Measurements from ENCODE around the gene RBMS3.

Gene RBMS3

DNA sequence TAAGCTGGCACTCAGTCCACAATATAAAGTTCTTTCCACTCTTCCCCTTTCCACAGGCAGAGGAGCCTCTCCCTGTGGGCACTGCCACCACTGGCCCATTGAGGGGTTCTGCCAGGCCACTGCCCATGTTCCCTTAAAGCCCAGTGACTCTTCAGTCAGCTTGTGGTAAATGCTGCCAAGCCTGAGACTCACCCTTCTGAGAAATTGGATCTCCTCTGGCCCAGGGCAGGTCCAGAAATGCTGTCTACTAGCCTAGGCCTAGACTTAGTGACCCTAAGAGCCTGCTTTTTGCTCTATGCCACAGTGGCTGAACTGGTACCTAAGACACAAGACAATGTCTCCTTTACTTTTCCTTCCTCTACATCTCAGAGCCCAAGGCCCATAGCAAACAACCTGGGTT is 295.8 kb downstream of the RBMS3 start:
- DNase-seq (ENCODE audit: low read depth in 2 of 2): no peak

DNA sequence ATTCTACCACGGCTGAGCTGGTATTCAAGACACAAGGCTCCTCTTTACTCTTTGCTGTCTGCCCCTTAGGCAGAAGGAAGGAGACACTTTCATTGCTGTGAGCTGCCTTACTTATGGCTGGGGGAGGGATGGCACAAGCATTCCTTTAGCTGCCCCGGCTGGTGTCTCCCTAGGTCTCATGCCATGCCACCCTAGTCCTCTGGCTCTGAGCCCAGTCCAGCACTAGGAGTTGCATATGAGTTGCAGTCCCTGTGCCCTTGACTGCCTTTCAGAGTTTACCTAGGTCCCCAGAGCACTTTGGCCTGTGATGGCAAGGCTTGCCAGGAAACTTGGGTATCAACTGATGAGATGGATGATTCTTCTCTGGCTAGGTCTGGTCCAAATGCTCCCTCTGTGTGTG is 296.4 kb downstream of the RBMS3 start:
- DNase-seq (ENCODE audit: low read depth in 2 of 2): no peak

DNA sequence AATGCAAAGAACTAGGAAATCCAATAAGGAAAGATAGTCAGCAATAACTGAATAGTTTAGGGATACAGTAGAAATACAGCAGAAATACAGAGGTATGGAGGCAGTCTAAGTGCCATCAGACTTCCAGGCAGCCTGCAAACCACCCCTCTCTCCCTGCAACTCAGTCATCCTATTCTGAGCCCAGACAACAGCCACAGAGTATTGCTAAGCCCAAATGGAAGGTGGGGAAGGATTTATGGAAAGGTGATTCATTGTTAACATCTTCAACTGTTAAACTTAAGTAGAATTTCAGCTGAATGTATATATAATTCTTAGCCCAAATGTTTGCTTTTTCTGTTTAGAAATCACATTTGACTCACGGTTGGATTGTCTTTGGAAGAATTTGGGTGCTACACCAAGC is 300.4 kb downstream of the RBMS3 start:
- no peak for DNase-seq (ENCODE audit: low read depth in 2 of 2)

DNA sequence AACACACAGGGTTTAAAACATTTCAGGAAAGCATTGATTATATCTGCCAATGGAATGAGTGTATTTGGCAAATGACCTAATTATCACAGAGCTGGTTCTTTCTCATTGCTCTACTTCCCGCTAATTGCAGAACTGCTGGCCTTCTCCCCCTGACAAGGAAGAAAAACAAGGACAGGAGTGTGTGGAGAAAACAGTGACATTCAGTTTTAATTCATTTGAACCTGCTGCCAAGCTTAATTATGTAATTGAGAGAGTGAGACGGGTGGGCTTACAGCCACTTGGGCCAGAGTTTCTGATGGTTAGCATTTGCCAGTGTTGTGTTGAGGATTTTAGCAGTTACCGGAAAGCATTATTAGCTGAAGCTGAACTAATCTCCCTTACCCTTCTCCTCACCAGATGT is 301.4 kb downstream of the RBMS3 start:
- DNase-seq (ENCODE audit: low read depth in 2 of 2): no peak

DNA sequence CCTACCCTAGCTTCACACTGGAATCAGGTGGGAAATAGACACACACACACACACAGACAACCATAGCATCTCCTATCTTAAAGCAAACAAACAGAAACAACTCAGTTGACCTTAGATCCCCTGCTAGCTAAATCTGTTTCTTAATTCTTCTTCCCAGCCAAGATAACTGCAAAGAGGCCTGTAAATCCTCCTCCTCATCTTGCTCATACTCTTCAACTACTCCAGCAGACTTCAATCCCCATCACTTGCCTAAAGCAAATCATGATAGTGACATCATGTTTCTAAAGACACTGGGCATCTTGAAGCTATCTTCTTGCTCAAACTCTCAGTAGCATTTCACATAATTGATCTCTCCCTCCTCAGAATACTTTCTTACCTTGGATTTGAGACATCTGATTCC is 303.0 kb downstream of the RBMS3 start:
- no peak for DNase-seq (ENCODE audit: low read depth in 2 of 2)

DNA sequence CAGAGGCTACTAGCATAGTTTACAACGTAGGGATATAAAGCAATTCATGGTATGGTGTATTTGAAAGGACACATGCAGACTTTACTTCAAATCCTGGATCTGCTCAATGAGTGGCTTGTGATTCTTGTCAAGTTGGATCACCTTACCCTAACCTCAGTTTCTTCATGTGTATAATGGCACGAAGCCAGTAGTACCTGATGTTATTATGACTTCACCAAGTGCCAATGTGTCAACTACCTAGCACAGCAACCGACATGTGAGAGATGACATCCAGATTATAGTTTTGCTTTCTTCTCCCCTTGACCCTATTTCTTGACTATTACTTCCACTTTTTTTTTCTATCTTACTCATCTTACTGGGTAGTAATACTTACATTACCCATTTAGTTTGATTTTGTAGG is 304.5 kb downstream of the RBMS3 start:
- no peak for DNase-seq (ENCODE audit: low read depth in 2 of 2)

DNA sequence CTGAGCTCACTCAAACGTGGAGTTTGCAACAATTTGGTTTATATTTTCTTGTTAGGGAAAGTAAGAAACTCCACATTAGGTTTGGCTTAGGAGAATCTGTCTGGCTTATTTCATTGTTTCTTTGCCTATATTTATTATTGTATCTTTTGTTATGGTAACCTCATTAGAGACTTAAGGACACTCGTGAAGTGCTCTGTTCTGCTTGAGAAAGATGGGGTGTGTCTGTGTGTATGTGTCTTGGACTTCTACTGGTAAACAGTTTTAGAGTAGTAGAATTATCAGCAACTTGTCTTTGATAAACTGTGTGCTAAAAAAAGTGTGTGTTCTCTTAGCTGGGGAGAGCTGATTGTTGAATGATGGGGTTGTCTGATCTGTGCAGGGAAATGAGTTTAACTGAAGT is 306.5 kb downstream of the RBMS3 start:
- no peak for DNase-seq (ENCODE audit: low read depth in 2 of 2)

DNA sequence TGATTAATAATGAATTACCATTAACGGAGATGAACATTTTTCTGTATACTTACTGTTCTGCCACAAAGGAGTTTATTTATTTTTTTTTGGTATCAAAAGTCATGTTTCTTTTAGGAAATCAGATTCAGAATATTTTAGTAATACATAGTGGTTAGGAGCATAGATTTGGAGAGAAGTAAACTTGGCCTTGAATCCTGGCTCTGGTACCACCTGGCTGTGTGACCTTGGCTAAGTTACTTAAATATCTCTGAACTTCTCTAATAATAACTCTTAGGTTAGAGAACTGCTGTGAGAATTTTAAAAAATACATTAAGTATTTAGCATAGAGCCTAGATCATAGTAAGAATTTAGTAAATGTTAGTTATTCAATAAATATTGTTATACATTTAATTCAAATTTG is 309.1 kb downstream of the RBMS3 start:
- DNase-seq (ENCODE audit: low read depth in 2 of 2): no peak

DNA sequence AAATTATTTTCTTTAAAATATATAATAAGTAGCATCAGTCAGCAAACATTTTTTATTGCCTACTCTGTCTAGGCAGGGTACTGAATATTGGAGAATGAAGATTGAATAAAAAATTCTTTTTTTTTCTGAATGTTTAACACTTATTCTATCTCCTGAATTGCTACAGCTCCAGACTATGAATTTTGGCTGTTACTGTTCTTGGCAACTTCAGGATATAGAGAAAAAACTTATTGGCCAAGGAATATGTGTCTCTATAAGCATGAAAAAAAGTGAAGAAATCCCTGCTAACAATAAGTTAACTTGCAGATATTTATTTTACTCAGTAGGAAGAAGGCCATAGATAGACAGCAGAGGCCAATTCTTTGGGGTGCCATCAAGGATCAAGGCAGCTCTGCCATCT is 309.6 kb downstream of the RBMS3 start:
- DNase-seq (ENCODE audit: low read depth in 2 of 2): no peak

DNA sequence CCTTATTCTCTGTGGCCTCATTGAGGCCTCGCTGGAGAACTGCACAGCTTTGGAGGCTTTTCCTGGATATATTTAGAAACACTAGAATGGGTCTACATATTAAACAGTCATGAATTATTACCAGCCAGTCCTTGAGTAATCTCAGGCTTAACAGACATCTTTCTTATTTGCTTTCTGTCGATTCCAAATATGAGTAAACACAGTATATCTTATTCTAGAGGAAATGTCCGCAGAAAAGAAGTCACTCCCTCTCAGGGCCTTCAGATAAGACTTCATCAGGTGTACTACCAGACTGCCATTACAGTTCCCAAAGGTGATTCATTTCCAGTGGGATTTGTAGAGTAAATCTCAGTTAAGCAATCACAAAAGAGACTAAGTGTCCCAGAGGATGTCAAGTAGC is 310.7 kb downstream of the RBMS3 start:
- no peak for DNase-seq (ENCODE audit: low read depth in 2 of 2)

DNA sequence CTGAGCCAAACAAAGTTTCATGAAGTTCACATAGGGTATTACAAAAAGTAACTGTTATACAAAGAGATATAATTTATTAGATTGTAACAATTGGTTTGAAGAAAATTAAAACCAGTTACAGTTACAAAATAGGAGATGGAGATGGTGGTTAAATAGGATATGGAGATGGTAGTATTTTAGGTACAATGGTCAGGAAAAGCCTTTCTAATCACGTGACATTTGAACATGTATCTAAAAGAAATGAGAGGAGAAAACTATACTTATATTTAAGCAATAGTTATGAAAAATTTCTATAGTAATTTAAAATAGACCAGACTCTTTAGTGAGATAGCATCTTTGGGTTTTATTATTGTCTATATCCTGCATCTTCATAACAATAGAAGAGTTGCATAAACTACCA is 312.9 kb downstream of the RBMS3 start:
- DNase-seq (ENCODE audit: low read depth in 2 of 2): no peak

DNA sequence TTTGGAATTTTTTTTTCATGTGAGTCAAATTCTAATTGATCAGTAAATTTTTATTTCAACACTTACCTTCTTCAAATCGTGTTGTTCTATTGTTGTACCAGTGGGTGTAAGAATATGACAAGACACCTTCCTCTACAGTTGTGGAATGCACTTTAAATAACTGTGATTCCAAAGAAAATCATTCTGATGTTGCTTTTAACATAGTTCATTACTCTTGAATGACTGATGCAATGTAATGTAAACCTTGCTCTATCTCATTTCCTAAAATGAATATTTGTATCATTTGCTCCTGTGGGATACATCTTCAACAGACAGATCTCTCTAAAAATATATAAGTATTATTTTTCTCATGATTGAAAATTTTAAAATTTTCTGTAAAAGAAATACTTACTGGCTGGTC is 313.4 kb downstream of the RBMS3 start:
- no peak for DNase-seq (ENCODE audit: low read depth in 2 of 2)

DNA sequence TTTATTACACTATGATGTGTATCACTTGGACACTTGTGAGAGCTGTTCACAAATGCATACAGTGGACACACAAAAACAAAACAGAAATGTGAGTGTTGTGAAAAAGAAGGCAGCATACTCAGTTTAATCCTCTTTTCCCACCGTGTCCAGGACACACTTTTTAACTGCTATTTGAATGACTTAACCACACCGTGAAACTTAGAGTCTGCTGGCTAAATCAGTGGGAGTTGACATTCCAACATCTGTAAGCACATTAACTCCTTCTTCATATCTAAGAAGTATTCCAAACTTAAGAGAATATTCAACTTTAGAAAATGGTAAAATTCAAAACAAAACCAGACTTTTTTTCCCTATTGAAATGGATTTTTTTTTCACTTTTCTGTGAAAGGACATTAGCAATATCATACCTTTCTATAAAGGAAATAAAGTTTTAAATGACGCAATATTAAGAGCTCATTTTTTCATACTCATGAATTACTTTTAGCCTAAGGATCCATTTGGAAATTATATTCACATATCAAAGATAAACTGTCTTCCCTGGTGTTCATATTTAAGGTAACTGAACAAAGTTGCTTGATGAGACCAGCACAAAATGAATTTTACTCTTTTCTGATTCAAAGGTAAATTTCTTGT is 316.6 kb downstream of the RBMS3 start:
- no peak for DNase-seq (ENCODE audit: low read depth in 2 of 2)

DNA sequence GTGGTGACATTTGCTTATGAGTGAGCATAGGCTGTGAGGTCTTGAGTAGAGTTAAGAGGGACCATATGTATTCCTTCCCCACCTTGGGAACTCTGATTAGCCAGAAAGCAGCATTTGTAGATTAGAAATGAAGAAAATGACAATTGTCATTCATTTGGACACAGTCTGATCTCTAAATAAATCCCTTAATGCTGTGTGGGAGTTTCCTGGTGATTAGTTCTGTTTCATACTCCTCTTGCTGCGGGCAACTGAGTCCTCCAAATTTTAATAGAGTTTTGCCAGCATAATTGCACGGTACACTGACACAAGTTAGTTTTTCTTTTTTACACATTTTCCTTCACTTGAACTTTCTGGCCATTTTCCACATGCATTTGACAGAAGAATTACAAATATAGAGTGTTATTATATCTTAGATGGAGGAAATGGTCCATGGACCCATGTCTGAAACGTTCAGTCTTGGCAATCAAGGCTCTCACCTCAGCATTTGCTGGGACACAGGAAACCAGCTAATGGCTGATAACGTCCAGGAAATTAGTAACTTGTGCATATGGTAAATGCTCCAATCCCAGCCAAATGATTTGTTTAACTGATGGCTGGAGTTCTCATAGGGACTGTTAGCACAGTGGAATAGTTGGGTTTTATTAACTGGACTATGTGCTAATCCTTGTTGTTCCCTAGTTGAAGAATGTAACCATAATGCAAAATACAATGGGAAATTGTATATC is 321.2 kb downstream of the RBMS3 start:
- DNase-seq (ENCODE audit: low read depth in 2 of 2): no peak

DNA sequence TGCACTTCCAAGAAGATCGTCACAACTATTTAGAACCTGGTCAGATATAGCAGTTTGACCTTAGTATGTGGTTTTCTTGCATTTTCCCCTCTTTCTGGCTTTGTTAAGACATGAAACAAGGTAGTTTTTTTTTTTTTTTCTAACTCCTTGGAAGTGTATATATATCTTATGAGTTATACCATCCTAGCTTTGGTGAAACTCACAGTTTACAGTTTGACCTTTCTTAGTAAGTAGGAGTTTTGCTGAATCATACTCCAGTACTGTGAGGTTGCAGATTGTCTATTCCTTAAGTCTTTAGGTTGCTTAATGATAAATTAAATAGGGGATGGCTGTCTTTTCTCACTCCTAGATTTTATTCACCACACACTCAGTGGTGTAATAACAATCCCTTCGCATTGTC is 325.0 kb downstream of the RBMS3 start:
- no peak for DNase-seq (ENCODE audit: low read depth in 2 of 2)

DNA sequence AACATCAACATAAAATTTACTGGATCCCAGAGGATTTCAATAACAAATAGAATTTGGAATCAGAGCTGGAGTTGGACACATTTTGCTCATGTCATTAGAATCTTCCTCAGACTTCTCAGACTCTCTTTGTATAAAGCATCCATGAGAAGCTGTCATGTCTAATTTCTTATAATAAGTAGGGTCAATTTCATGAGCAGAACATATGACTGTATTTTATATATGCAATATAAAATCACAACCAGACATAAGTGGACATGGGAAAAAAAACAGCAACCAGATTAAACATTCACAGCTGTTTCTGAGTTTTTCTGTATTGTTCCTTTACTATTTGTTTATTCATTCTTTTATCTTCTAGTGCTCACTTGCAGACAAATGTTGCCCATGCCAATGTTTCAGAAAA is 325.5 kb downstream of the RBMS3 start:
- no peak for DNase-seq (ENCODE audit: low read depth in 2 of 2)

DNA sequence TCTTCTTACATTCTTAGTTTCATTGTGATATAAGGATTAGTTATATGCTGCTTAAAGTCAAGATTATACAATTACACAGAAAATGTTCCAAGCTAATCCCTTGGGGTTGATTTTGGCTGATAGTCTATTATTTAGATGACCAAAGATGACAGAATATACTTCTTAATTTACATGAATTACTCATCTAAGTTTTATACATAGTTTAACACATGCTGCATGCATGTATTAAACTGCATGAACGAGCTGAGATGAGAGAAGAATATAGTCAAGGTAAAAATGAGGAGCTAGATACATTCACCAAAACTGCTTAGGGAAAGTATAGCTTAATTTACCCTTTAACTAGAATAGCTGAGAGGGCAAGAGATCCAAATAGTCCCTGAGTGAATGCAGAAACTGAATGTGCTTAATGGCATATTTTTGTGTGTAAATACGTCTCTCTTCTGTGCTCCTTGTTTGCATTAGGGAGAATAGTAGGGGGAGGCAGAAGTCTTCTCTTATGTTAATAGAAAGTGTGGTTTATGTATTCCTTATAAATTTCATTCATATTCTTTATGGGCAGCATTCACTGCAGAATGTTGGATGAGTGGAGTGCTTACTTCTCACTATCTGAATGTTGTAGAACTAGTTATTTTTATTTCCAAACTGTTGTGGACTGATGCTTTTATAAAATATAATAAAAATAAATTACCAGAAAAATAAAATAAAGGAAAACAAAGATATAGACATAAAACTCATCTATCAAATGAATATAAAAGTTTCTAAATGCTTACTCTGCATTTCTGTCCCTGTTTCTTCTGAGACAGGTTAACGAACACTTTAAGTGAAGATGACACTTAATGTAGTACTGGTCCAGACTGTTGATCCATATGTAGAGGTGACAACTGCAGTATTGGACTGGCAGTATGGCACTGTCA is 327.8 kb downstream of the RBMS3 start:
- DNase-seq (ENCODE audit: low read depth in 2 of 2): no peak

DNA sequence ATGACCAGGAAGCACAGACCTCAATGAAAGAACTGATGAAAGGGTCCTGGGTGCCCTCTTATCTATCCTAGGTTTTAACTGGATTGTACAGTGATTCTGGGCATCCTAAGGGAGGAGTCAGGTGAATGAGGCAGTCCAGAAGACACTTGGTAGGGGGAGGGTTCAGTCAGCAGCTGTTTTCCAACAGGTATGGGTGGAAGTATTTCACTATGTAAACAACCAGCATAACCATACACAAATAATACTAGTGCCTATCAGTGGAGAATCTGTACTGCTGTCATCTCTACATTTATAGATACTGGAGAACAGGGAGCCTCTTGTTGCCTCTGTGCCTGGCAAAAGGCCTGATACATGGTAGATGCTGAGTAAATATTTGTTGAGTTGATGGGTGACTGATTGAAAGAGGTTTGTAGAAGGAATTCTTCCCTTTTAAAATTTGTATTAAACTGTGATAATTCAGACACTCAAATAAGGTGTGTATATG is 328.5 kb downstream of the RBMS3 start:
- no peak for DNase-seq (ENCODE audit: low read depth in 2 of 2)

DNA sequence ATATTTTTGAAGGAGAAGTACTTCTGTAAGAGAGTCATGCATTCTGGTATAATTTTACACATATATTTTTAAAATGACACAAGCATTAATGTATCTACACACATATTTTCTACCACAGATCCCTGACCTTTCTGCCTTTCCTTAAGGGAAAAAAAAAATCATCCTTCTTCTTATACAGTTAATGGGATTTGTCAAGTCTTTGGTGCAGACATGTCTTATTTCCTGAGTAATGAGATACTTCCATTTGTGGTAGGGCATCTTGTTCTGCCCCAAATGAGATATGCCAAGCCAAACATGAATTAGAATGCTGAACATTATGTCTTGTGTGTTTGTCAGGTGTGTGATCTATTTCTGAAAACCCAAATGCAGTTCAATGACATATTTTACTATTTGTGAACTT is 329.9 kb downstream of the RBMS3 start:
- no peak for DNase-seq (ENCODE audit: low read depth in 2 of 2)

DNA sequence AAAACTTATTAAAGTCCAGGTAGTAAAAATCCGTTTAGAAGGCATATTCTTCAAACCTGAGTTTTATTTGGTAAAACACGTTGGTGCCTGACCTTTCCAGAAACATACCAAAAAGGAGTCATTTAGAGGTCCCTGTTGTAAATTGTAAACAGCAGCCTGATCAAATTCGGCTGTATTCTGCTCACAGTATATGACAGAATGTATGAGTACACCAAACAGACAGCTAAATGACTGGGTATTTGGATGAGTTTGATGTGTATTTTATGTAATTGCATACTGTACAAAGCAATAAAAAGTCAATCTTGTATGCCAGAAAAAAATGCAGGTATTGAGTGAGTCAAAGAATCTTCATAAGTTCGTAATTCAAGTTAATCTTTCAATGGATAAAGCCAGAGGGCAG is 330.4 kb downstream of the RBMS3 start:
- DNase-seq (ENCODE audit: low read depth in 2 of 2): no peak

DNA sequence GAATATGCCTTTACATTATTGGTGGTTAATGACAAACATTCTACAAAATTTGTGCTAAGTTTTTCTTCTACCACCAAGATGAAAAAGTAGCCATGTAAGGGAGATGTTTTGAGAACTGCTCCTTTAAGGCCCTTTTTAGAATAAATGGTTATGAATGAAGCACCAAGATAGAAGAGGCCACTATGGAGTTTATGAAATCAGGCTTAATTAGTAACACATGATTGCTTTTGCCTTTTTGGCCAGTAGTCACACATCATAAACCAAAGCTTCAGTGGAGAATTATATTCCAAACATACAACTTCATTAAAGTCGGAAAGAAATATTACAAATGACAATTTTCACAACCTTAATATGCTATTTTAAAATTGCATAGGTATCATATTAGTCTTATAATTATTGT is 331.7 kb downstream of the RBMS3 start:
- no peak for DNase-seq (ENCODE audit: low read depth in 2 of 2)

DNA sequence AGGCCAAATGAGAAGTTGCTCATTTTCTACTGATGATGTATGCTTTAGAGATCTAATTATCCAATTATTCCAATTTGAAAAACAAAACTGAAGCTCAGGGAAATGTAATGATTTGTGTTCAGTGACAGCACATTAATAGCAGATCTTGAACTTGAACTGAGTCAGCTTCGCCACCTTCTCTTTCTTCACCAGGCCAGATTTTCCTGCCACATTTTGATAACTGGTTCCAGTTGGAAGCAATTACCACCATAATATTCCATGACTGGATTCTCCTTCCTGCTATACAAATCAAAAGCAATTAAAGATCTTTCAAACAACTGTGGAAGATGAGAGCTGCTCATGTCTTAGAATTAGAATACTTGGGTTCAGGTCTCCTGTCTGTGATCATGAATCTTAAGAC is 334.1 kb downstream of the RBMS3 start:
- no peak for DNase-seq (ENCODE audit: low read depth in 2 of 2)
